ENCODE results near the gene MUC4.
A peak's percentile ranks its signal among the peaks of the same experiment; 100 is the strongest.
"Not testable (repeated sequence)": the region's sequence is repeated elsewhere in the genome, so short reads cannot be mapped to it uniquely, and the experiment has no call there.

The MUC4 gene

GRCh38 chr3:195758721-195759353 lies 52.9 kb downstream of the MUC4 start:
- DNase-seq, result no peak

GRCh38 chr3:195757827-195758226 lies 53.9 kb downstream of the MUC4 start:
- DNase-seq, result no peak

DNA sequence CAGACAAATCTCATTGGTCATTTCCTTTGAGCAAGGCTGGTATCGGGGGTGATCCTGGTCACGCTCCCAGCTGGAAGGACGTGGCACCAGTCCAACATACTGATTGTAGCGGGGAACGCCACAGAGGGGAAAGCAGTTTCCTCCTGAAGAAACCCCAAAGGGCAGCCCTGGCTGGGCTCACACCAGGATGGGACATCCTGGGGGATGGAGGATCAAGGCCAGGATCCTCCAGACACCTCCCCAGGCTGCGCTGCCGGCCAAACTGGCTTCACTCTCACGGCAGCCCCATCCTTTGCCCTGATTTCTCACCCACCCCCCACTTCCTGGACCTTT lies 54.3 kb downstream of the MUC4 start:
- DNase-seq, result no peak

DNA sequence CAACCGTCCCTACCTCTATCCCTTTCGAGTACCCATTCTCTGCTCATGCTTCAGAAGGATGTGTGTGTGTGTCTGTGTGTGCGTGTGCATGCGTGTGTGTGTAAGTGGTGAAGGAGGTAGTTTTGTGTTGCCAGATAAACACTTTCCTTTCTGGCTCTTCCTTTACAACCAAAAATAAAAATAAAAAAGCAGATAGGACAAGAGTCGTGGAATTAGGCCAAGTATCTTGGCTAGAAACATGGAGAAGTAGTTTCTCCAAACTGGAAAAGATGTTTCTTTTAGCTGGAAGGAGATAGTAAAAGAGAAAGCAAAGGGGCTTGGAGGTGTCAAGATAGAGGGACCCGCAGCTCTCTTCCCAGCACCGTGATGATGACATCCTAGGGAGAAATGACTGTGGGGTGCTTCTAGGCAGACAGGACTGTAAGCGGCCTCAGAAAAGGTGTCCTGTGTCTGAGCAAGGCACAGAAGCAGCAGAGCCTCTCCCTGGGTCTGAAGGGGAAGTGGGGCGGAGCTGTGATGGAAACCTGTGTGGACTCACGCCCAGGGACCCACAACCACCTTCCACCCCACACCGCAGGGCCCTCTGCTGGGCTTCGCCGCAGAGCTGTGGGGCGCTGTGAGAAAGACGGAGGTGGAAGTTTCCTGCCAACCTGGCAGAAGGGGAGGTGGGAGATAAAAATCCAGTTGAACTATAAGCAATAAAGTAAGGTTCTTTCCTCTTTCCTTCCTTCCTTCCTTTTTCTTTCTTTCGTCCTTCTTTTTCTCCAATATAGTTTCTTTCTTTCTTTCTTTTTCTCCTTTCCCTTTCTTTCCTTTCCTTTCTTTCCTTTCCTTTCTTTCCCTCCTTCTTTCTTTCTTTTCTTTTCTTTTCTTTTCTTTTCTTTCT lies 55.7 kb downstream of the MUC4 start:
- DNase-seq, result peak; percentile 54

- DNase-seq, result no peak
Measured at GRCh38 chr3:195755391-195755790, 56.3 kb downstream of the MUC4 start.

DNA sequence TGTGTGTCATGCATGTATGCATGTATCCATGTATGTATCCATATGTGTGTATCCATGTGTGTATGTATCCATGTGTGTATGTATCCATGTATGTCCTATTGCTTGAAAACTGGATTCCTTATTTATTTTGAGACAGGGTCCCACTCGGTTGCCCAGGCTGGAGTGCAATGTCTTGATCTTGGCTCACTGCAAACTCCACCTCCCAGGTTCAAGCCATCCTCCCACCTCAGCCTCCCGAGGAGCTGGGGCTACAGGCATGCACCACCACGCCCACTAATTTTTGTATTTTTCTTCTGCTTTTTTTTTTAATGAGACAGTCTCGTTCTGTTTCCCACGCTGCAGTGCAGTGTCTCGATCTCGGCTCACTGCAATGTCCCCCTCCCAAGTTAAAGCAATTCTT lies 56.8 kb downstream of the MUC4 start:
- DNase-seq, result no peak

DNA sequence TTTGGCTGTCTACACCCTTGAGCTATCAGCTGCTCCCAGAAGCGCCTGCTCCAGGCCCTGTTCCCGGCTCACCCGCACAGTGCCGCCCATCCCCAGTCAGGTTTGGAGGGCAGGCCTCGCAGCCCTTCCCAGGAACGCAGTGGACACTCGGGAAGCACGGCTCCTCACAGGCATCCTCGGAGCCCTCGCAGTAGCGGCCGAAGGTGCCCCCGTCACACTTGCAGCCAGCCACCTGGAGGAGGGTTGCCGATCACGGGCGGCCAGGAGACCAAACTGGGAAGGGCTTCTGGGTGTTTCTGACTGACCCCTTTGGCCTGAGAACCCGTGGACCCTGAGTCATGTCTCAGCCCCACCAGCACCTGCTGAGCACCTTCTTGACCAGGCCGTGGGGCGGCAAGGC lies 57.6 kb downstream of the MUC4 start:
- no peak for DNase-seq

- no peak for DNase-seq
Measured at GRCh38 chr3:195753581-195753980, 58.1 kb downstream of the MUC4 start.

- no peak for DNase-seq
Measured at GRCh38 chr3:195752546-195753331, 59.0 kb downstream of the MUC4 start.

- no peak for DNase-seq
Measured at GRCh38 chr3:195752066-195752465, 59.7 kb downstream of the MUC4 start.

GRCh38 chr3:195751560-195751959 lies 60.2 kb downstream of the MUC4 start:
- DNase-seq, result no peak

- DNase-seq, result no peak
Measured at GRCh38 chr3:195750797-195751520, 60.8 kb downstream of the MUC4 start.

DNA sequence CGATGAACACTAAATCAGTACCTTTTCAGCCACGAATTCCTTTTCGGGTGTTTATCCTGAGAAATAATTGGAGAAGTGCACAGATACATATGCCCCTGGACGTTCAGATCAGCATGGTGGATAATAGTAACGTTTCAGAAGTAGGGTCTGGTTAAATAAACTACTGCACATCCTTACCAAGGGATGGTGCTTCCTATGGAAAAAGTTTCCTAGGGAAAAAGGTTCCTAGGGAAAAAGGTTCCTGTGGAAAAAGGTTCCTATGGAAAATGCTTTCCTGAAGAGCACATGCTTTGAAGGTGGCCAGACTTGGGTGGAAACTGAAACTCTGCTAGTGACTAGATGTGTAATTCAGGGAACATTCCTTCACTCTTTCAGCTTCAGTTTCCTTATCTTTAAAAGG lies 62.6 kb downstream of the MUC4 start:
- DNase-seq, result not testable (repeated sequence)

GRCh38 chr3:195748661-195749060 lies 63.1 kb downstream of the MUC4 start:
- DNase-seq, result no peak

DNA sequence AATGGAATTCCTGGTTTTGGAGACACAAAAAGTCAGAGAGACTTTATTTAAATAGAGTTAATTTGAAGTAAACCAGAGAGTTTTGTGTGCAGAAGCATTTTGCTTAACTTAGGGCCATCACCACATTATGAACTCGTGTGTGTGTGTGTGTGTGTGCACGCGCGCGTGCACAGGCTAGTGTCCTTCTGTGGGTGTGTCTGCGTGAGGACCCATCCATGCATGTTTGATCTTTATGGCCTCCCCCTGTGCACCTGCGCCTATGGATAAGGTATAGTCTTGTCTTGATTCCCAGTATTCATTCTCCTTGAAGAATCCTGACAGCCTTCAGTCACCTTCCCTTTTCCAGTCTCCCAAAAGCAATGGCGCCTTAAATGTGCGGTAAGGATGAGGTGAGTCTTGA lies 65.0 kb downstream of the MUC4 start:
- DNase-seq, result no peak

DNA sequence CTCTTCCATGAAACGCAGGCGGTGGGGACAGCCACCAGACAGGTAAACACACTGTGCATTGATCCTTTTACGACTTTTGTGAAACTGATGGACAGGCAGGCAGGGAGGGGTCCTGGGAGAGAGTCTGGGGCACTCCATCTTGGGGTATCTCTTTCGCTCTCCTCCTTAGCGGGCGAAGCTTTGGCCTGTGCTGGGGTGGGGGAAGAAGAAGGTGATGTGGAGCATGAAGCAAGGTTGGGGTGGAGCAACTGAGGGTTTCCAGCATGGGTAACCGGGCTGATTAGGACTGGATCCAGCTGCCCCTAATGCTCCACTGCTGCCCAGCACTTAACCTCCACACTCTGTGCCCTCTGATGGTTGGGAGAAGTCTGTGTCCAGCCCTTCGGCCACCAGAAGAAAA lies 65.4 kb downstream of the MUC4 start:
- no peak for DNase-seq

DNA sequence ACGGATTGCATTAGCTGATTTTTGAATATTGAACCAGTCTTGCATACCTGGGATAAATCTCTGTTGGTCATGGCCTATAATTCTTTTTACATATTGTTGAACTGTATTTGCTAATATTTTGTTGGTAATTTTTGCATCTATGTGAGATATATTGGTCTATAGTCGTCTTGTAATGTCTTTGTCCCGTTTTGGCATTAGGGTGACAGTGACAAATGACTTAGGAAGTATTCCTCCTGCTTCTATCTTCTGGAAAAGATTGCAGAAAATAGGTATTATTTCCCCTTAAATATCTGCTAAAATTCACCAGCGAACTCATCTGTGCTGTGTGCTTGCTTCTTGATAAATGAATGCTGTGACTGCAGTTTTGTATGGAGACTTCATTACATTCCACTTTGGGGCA lies 67.3 kb downstream of the MUC4 start:
- no peak for DNase-seq

DNA sequence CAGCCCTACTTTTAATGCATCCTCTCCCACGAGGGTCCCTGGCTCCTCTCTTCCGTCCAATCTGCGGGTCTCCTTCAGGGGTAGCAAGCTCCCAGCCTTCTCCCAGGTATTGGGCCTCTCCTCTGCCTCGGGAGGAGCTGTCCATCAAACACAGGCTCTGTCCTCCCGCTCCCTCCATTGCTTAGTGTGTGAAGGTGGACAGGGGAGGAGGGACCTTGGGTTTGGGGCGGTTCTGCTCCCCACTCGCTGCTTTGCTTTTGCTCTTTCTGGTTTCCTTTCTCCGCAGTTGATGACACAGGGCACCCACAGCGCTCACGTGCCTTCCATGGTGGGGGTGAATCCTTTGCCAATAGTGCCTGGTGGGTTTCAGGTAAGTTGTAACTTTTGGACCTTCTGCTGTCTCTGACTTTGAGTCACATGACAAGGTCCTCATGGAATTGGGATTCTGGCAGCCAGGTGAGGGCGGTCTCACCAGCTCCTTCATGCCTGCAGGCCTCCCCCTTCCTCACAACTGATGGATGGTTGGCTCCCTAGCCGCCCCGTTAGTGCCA lies 72.1 kb downstream of the MUC4 start:
- DNase-seq, result no peak

DNA sequence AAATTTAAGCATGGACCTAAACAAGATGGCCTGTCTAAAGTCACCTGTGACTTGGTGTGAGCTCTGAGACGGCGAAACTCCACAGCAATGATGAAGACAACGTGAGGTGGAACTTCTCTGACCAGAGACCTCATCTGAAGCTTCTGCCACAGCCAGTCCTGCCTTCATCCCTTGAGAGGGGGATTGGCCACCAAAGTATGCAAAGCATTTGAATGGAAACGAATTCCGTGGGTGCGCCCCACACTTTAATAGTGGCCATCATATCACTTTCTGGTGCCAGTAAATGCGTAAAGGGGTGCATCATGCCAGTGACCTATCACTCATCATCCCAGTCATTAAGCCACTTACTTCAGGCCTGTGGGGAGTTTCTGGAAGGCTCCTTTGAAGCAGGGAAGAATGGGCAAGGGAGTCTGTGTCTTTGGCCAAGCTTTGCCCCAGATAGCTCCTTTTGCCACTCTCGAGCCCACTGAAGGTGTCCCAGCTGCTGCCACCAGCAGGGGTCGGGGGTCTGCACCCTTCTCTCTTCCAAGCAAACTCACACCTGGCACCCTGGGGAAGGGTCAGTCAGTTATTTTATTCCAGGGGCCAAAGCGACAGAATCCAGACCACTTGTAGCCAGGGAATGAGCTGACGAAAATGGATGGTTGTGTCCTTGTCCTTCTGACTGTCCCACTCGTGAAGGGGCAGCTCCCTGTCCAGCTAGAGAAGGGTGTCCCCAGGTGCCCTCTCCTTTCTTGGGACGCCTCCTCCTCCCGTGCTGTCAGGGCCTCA lies 73.3 kb downstream of the MUC4 start:
- no peak for DNase-seq

DNA sequence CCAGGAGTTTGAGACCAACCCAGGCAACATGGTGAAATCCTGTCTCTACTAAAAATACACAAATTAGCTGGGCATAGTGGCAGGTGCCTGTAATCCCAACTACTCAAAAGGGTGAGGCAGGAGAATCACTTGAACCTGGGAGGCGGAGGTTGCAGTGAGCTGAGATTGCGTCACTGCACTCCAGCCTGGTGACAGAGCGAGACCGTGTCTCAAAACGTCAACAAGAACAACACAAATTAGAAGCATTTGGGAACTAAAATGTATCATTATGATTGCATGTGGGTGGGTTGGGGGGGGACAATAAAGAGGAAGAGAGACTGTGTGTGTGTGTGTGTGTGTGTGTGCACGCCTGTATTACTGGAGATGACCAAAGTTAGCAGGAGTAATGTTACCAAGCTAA lies 73.9 kb downstream of the MUC4 start:
- DNase-seq, result not testable (repeated sequence)

DNA sequence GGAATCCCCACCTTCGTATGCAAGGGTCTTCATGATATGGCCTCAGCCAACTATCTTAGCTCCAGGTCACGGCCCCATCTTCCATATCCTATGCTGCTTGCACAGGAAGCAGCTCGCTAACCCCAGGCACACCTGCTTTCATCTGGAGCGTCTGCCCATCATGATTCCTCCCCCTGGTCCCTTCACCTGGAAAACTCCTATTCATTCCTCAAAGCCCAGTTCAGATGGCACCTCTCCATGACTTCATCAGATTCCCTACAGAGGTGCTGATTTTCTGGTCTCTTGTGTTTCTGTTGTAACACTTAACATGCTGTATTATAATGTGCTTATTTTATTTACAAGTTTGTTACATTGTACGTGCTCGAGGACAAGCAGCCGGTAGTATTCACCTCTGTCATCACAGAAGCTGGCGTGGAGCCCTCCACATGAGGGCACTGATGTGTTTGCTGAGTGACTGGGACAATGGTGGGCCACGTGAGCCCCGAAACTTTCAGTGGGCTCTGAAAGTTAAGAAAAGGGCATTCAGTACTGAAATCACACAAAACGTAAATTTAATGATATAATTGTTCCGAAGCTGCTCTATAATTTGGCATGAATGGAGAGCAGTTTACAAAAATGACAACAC lies 74.8 kb downstream of the MUC4 start:
- DNase-seq, result no peak
